Measurements from ENCODE around the gene ZNF136. TPM values are rescaled to one million over a fixed set of nuclear protein-coding genes. Genes with fewer than 3 reads are reported as not detected.

Gene ZNF136
- total and polyA plus RNA-seq, 2 of the 8 experiments (the other 6 are each of a cell fraction or from before 2014, with no cell fraction given) = 1.6 to 6.9 TPM

DNA sequence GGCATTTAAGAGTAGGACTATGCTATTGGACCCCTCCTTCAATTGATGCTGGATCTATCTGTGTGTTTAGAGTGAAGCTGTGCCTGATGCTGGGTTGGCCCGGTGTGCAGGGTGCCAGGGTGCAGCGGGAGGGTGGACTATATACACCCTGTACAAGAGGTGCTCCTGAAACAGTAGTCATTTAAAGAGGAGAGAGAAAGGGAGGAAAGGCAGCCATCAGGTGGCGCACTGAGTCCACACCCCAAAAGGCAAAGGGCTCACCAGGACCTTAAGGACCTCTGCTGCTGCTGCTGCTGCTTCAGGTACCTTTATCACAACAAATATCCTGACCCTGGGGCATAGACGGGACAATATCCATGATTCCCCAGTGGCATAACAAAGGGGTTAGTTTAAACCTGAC is 39.4 kb downstream of the ZNF136 start:
- Histone ChIP-seq H3K27me3 (replicated peaks in 1 of 4; ENCODE audit: control insufficient read depth in 3 of 4, extremely low read depth in 1 of 4, insufficient read depth in 3 of 4, low read length in 3 of 4) (no peaks in the 10 kb centered on the region), H2AFZ (ENCODE audit: low read length) (no peak overlapping the region), H3K4me1 (replicated peaks in 1 of 4; ENCODE audit: control insufficient read depth in 3 of 4, insufficient read depth in 4 of 4, low read length in 3 of 4) (no peaks in the 10 kb centered on the region), H3K23ac (ENCODE audit: insufficient read length) (no peak overlapping the region), H3K4me2 (ENCODE audit: insufficient read depth in 1 of 2, low read depth in 2 of 2, low read length in 2 of 2) (no peak overlapping the region), H3K4ac (replicated peaks; ENCODE audit: insufficient read length, low read depth, low read length) (no peak overlapping the region), H3K56ac (replicated peaks; ENCODE audit: insufficient read length, low read depth, low read length) (no peak overlapping the region), H3K79me1 (ENCODE audit: low read depth, low read length) (no peaks in the 10 kb centered on the region), H3K79me2 (ENCODE audit: control insufficient read depth in 1 of 2, insufficient read depth in 2 of 2, low read length in 2 of 2) (no peaks in the 10 kb centered on the region), H4K5ac (ENCODE audit: insufficient read length, low read depth, low read length) (no peak overlapping the region), H2BK15ac (ENCODE audit: low read length) (no peak overlapping the region), H2BK5ac (ENCODE audit: low read depth, low read length) (no peak overlapping the region; the same call in 1 of the 2 replicates), H4K8ac (ENCODE audit: extremely low read depth, insufficient read depth, low read length) (no peak overlapping the region), H3K23me2 (ENCODE audit: low read depth, low read length) (no peaks in the 10 kb centered on the region), H3K27ac (ENCODE audit: low read depth, low read length) (no peak overlapping the region), H2AK5ac (ENCODE audit: low read depth, low read length) (no peak overlapping the region), H3K9me3 (ENCODE audit: insufficient read depth in 2 of 2, low read depth in 1 of 2, low read length in 1 of 2) (peaks cover 27 to 30% of the 10 kb centered on the region in 2 experiments), H2BK120ac (replicated peaks; ENCODE audit: low read depth, low read length) (no peak overlapping the region), H4K91ac (replicated peaks; ENCODE audit: insufficient read length, low read length) (no peak overlapping the region), H3K14ac (ENCODE audit: insufficient read length) (no peak overlapping the region), H2BK12ac (ENCODE audit: low read depth, low read length) (no peak overlapping the region), H4K20me1 (replicated peaks in 1 of 2; ENCODE audit: control insufficient read depth in 1 of 2, insufficient read depth in 2 of 2, low read length in 2 of 2) (no peaks in the 10 kb centered on the region), H3K18ac (ENCODE audit: extremely low read depth, low read length) (no peak overlapping the region), H3K36me3 (ENCODE audit: control insufficient read depth in 2 of 4, insufficient read depth in 4 of 4, low read length in 3 of 4) (no peaks in the 10 kb centered on the region), H3K9ac (replicated peaks in 1 of 4; ENCODE audit: extremely low read depth in 1 of 4, low read depth in 3 of 4, low read length in 3 of 4) (no peak overlapping the region), H2BK20ac (ENCODE audit: low read length) (no peak overlapping the region), H3K4me3 (ENCODE audit: extremely low read depth in 1 of 4, insufficient read depth in 2 of 4, low read depth in 3 of 4, low read length in 4 of 4) (no peak overlapping the region)
- CTCF ChIA-PET (ENCODE audit: partially characterized antibody) = interaction anchor here (0.6 to 1.1 kb wide), 5 partner anchors 9 to 241 kb away, joined by 3 read pairs; partner anchors contain the start of gene ZNF563
- peak; percentile 27 to 51 for DNase-seq (ENCODE audit: low read depth in 1 of 2, low spot score in 2 of 2)
- peak; percentile 80 for FAIRE-seq
- TF ChIP-seq, protein P1, sequence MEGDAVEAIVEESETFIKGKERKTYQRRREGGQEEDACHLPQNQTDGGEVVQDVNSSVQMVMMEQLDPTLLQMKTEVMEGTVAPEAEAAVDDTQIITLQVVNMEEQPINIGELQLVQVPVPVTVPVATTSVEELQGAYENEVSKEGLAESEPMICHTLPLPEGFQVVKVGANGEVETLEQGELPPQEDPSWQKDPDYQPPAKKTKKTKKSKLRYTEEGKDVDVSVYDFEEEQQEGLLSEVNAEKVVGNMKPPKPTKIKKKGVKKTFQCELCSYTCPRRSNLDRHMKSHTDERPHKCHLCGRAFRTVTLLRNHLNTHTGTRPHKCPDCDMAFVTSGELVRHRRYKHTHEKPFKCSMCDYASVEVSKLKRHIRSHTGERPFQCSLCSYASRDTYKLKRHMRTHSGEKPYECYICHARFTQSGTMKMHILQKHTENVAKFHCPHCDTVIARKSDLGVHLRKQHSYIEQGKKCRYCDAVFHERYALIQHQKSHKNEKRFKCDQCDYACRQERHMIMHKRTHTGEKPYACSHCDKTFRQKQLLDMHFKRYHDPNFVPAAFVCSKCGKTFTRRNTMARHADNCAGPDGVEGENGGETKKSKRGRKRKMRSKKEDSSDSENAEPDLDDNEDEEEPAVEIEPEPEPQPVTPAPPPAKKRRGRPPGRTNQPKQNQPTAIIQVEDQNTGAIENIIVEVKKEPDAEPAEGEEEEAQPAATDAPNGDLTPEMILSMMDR (IDR thresholded peaks at IDR 0.05; ENCODE audit: control extremely low read depth in 1 of 3, insufficient read depth in 1 of 3, low read depth in 1 of 3, low read length in 3 of 3) = peak; percentile 63 to 72 (median 72)
- TF ChIP-seq RAD21 (IDR thresholded peaks at IDR 0.05 in 1 of 2, conservative IDR thresholded peaks at IDR 0.05 in 1 of 2; ENCODE audit: low read depth in 2 of 2, low read length in 2 of 2) = peak; percentile 77 to 83
- TF ChIP-seq, protein P2, sequence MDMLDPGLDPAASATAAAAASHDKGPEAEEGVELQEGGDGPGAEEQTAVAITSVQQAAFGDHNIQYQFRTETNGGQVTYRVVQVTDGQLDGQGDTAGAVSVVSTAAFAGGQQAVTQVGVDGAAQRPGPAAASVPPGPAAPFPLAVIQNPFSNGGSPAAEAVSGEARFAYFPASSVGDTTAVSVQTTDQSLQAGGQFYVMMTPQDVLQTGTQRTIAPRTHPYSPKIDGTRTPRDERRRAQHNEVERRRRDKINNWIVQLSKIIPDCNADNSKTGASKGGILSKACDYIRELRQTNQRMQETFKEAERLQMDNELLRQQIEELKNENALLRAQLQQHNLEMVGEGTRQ (IDR thresholded peaks at IDR 0.05; ENCODE audit: low read length) = no peak
- 55% methylated on average over 4 of the region's 4 CpGs; no CpG with 5 or more reads in 1 of the 2 experiments for WGBS, 2 experiments (ENCODE audit: extremely low coverage in 1 of 2, insufficient coverage in 1 of 2, insufficient read length in 1 of 2, insufficient replicate concordance in 2 of 2, low coverage in 1 of 2, low lambda C conversion rate in 2 of 2, missing lambda C conversion rate in 1 of 2)
- POLR2A ChIA-PET (ENCODE audit: partially characterized antibody) = no interaction called here
